Measurements from ENCODE around the gene MRLN. TPM values are rescaled to one million over a fixed set of nuclear protein-coding genes. Genes with fewer than 3 reads are reported as not detected.
"Not testable (repeated sequence)": the region's sequence is repeated elsewhere in the genome, so short reads cannot be mapped to it uniquely, and the experiment has no call there.

MRLN gene
- total and polyA plus RNA-seq, 2 donors = 0.47 to 2.0 TPM

- DNase-seq (ENCODE audit: low read depth in 6 of 9, low spot score in 9 of 9); H3K9me3 ChIP-seq (ENCODE audit: control insufficient read depth in 2 of 2, insufficient read depth in 1 of 2, low read length in 1 of 2); H3K27me3 ChIP-seq (ENCODE audit: control insufficient read depth in 2 of 2, insufficient read depth in 1 of 2, low read length in 1 of 2); H3K4me3 ChIP-seq (ENCODE audit: low read length in 2 of 2); H3K36me3 ChIP-seq (ENCODE audit: control insufficient read depth in 2 of 2, insufficient read depth in 2 of 2, low read length in 1 of 2); H3K4me1 ChIP-seq (ENCODE audit: control insufficient read depth in 2 of 2, insufficient read depth in 2 of 2, low read length in 2 of 2); H3K27ac ChIP-seq (ENCODE audit: low read depth in 1 of 2, low read length in 1 of 2): not testable (repeated sequence)
- 100% methylated on average over 2 of the region's 3 CpGs for WGBS
Observed at GRCh38 chr10:59785476-59785875, 32.2 kb upstream of the MRLN start.

- H3K4me1 ChIP-seq (ENCODE audit: control insufficient read depth in 2 of 2, insufficient read depth in 2 of 2, low read length in 2 of 2) = no peaks in the 10 kb centered on the region
- H3K36me3 ChIP-seq (ENCODE audit: control insufficient read depth in 2 of 2, insufficient read depth in 2 of 2, low read length in 1 of 2) = no peaks in the 10 kb centered on the region
- no peak for DNase-seq (ENCODE audit: low read depth in 6 of 9, low spot score in 9 of 9)
- no peak overlapping the region for H3K4me3 ChIP-seq (ENCODE audit: low read length in 2 of 2)
- no peak overlapping the region for H3K27ac ChIP-seq (ENCODE audit: low read depth in 1 of 2, low read length in 1 of 2)
- no peaks in the 10 kb centered on the region for H3K27me3 ChIP-seq (ENCODE audit: control insufficient read depth in 2 of 2, insufficient read depth in 1 of 2, low read length in 1 of 2)
- WGBS = 94% methylated on average over 8 of the region's 8 CpGs
- peaks cover 0 to 7% of the 10 kb centered on the region in 2 donors for H3K9me3 ChIP-seq (ENCODE audit: control insufficient read depth in 2 of 2, insufficient read depth in 1 of 2, low read length in 1 of 2)
Observed at GRCh38 chr10:59781511-59781910, 28.3 kb upstream of the MRLN start.

GRCh38 chr10:59779756-59780533, 26.7 kb upstream of the MRLN start:
- no peak for DNase-seq (ENCODE audit: low read depth in 6 of 9, low spot score in 9 of 9)
- 95% methylated on average over 6 of the region's 6 CpGs for WGBS
- Histone ChIP-seq H3K36me3 (ENCODE audit: control insufficient read depth in 2 of 2, insufficient read depth in 2 of 2, low read length in 1 of 2) (no peaks in the 10 kb centered on the region), H3K4me1 (ENCODE audit: control insufficient read depth in 2 of 2, insufficient read depth in 2 of 2, low read length in 2 of 2) (no peaks in the 10 kb centered on the region), H3K27ac (ENCODE audit: low read depth in 1 of 2, low read length in 1 of 2) (no peak overlapping the region), H3K27me3 (ENCODE audit: control insufficient read depth in 2 of 2, insufficient read depth in 1 of 2, low read length in 1 of 2) (no peaks in the 10 kb centered on the region), H3K4me3 (ENCODE audit: low read length in 2 of 2) (no peak overlapping the region), H3K9me3 (ENCODE audit: control insufficient read depth in 2 of 2, insufficient read depth in 1 of 2, low read length in 1 of 2) (peaks cover 0 to 7% of the 10 kb centered on the region in 2 donors)

- H3K4me3 ChIP-seq (ENCODE audit: low read length in 2 of 2) = no peak overlapping the region
- DNase-seq (ENCODE audit: low read depth in 6 of 9, low spot score in 9 of 9) = no peak
- no peaks in the 10 kb centered on the region for H3K27me3 ChIP-seq (ENCODE audit: control insufficient read depth in 2 of 2, insufficient read depth in 1 of 2, low read length in 1 of 2)
- no peaks in the 10 kb centered on the region for H3K4me1 ChIP-seq (ENCODE audit: control insufficient read depth in 2 of 2, insufficient read depth in 2 of 2, low read length in 2 of 2)
- H3K27ac ChIP-seq (ENCODE audit: low read depth in 1 of 2, low read length in 1 of 2) = no peak overlapping the region
- peaks cover 0 to 7% of the 10 kb centered on the region in 2 donors for H3K9me3 ChIP-seq (ENCODE audit: control insufficient read depth in 2 of 2, insufficient read depth in 1 of 2, low read length in 1 of 2)
- WGBS = 95% methylated on average over 6 of the region's 6 CpGs
- no peaks in the 10 kb centered on the region for H3K36me3 ChIP-seq (ENCODE audit: control insufficient read depth in 2 of 2, insufficient read depth in 2 of 2, low read length in 1 of 2)
Observed at GRCh38 chr10:59774451-59774850, 21.2 kb upstream of the MRLN start.

GRCh38 chr10:59773088-59773487, 19.8 kb upstream of the MRLN start:
- 97% methylated on average over 2 of the region's 2 CpGs for WGBS
- Histone ChIP-seq H3K9me3 (ENCODE audit: control insufficient read depth in 2 of 2, insufficient read depth in 1 of 2, low read length in 1 of 2) (peaks cover 0 to 7% of the 10 kb centered on the region in 2 donors), H3K27ac (ENCODE audit: low read depth in 1 of 2, low read length in 1 of 2) (no peak overlapping the region), H3K27me3 (ENCODE audit: control insufficient read depth in 2 of 2, insufficient read depth in 1 of 2, low read length in 1 of 2) (no peaks in the 10 kb centered on the region), H3K4me1 (ENCODE audit: control insufficient read depth in 2 of 2, insufficient read depth in 2 of 2, low read length in 2 of 2) (no peaks in the 10 kb centered on the region), H3K36me3 (ENCODE audit: control insufficient read depth in 2 of 2, insufficient read depth in 2 of 2, low read length in 1 of 2) (no peaks in the 10 kb centered on the region), H3K4me3 (ENCODE audit: low read length in 2 of 2) (no peak overlapping the region)
- no peak for DNase-seq (ENCODE audit: low read depth in 6 of 9, low spot score in 9 of 9)

- Histone ChIP-seq H3K9me3 (ENCODE audit: control insufficient read depth in 2 of 2, insufficient read depth in 1 of 2, low read length in 1 of 2) (no peaks in the 10 kb centered on the region), H3K4me3 (ENCODE audit: low read length in 2 of 2) (no peak overlapping the region), H3K27ac (ENCODE audit: low read depth in 1 of 2, low read length in 1 of 2) (no peak overlapping the region), H3K4me1 (ENCODE audit: control insufficient read depth in 2 of 2, insufficient read depth in 2 of 2, low read length in 2 of 2) (no peaks in the 10 kb centered on the region), H3K27me3 (ENCODE audit: control insufficient read depth in 2 of 2, insufficient read depth in 1 of 2, low read length in 1 of 2) (no peaks in the 10 kb centered on the region), H3K36me3 (ENCODE audit: control insufficient read depth in 2 of 2, insufficient read depth in 2 of 2, low read length in 1 of 2) (no peaks in the 10 kb centered on the region)
- no peak for DNase-seq (ENCODE audit: low read depth in 6 of 9, low spot score in 9 of 9)
- 92% methylated on average over 7 of the region's 7 CpGs for WGBS
Observed at GRCh38 chr10:59771162-59771807, 18.0 kb upstream of the MRLN start.

- H3K4me3 ChIP-seq (ENCODE audit: low read length in 2 of 2) = no peak overlapping the region
- no peaks in the 10 kb centered on the region for H3K36me3 ChIP-seq (ENCODE audit: control insufficient read depth in 2 of 2, insufficient read depth in 2 of 2, low read length in 1 of 2)
- H3K27ac ChIP-seq (ENCODE audit: low read depth in 1 of 2, low read length in 1 of 2) = no peak overlapping the region
- WGBS = 94% methylated on average over 11 of the region's 11 CpGs
- H3K27me3 ChIP-seq (ENCODE audit: control insufficient read depth in 2 of 2, insufficient read depth in 1 of 2, low read length in 1 of 2) = no peaks in the 10 kb centered on the region
- no peak for DNase-seq (ENCODE audit: low read depth in 6 of 9, low spot score in 9 of 9)
- H3K9me3 ChIP-seq (ENCODE audit: control insufficient read depth in 2 of 2, insufficient read depth in 1 of 2, low read length in 1 of 2) = no peaks in the 10 kb centered on the region
- H3K4me1 ChIP-seq (ENCODE audit: control insufficient read depth in 2 of 2, insufficient read depth in 2 of 2, low read length in 2 of 2) = no peaks in the 10 kb centered on the region
Observed at GRCh38 chr10:59770689-59771088, 17.4 kb upstream of the MRLN start.

GRCh38 chr10:59762505-59762904, 9.2 kb upstream of the MRLN start:
- 69% methylated on average over 2 of the region's 2 CpGs for WGBS
- Histone ChIP-seq H3K4me1 (ENCODE audit: control insufficient read depth in 2 of 2, insufficient read depth in 2 of 2, low read length in 2 of 2) (no peaks in the 10 kb centered on the region), H3K27me3 (ENCODE audit: control insufficient read depth in 2 of 2, insufficient read depth in 1 of 2, low read length in 1 of 2) (no peaks in the 10 kb centered on the region), H3K9me3 (ENCODE audit: control insufficient read depth in 2 of 2, insufficient read depth in 1 of 2, low read length in 1 of 2) (no peaks in the 10 kb centered on the region), H3K27ac (ENCODE audit: low read depth in 1 of 2, low read length in 1 of 2) (no peak overlapping the region), H3K36me3 (ENCODE audit: control insufficient read depth in 2 of 2, insufficient read depth in 2 of 2, low read length in 1 of 2) (no peaks in the 10 kb centered on the region), H3K4me3 (ENCODE audit: low read length in 2 of 2) (no peak overlapping the region)
- DNase-seq (ENCODE audit: low read depth in 6 of 9, low spot score in 9 of 9) = no peak

- Histone ChIP-seq H3K27me3 (ENCODE audit: control insufficient read depth in 2 of 2, insufficient read depth in 1 of 2, low read length in 1 of 2) (no peaks in the 10 kb centered on the region), H3K4me1 (ENCODE audit: control insufficient read depth in 2 of 2, insufficient read depth in 2 of 2, low read length in 2 of 2) (no peaks in the 10 kb centered on the region)
- no peak for DNase-seq (ENCODE audit: low read depth in 6 of 9, low spot score in 9 of 9)
Observed at GRCh38 chr10:59757966-59758365, 4.7 kb upstream of the MRLN start.

More at GRCh38 chr10:59757966-59758365, 4.7 kb upstream of the MRLN start:
- no peaks in the 10 kb centered on the region for H3K9me3 ChIP-seq (ENCODE audit: control insufficient read depth in 2 of 2, insufficient read depth in 1 of 2, low read length in 1 of 2)
- WGBS = 82% methylated on average over 3 of the region's 3 CpGs
- no peak overlapping the region for H3K4me3 ChIP-seq (ENCODE audit: low read length in 2 of 2)
- H3K27ac ChIP-seq (ENCODE audit: low read depth in 1 of 2, low read length in 1 of 2) = no peak overlapping the region
- H3K36me3 ChIP-seq (ENCODE audit: control insufficient read depth in 2 of 2, insufficient read depth in 2 of 2, low read length in 1 of 2) = no peaks in the 10 kb centered on the region

Data from thymus (tissue), 11 donors.